ENCODE results near the gene POLR3G.

DNA sequence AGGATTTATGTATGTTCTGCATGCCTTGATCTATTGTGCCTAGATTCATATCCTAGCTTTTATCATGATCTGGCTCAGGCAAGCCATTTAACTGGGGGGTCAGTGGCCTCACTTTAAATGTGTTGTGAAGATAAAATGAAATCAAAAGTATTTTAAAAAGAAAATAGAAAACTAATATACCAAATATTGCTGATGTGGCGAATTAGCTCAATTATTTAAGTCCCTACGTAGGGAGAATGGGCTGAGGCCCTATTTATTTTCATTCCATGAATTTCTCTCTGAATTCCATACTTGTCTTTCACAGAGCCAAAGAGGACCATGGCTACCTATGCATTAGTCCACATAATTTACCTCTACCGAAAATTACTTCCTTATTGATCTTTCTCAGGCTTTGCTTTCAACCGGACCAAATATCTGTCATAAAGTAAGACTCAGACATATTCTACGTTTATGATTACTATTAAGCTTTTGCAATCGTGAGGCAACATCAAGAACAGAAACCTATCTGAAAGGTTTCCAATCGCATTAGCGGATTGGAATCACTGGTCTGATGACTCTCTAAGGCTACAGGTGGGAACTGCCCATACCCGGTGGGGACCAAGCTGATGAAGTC lies 1.8 kb upstream of the POLR3G start:
- TF ChIP-seq POLR2A (IDR thresholded peaks at IDR 0.05): no peak
- TF ChIP-seq, protein P1, sequence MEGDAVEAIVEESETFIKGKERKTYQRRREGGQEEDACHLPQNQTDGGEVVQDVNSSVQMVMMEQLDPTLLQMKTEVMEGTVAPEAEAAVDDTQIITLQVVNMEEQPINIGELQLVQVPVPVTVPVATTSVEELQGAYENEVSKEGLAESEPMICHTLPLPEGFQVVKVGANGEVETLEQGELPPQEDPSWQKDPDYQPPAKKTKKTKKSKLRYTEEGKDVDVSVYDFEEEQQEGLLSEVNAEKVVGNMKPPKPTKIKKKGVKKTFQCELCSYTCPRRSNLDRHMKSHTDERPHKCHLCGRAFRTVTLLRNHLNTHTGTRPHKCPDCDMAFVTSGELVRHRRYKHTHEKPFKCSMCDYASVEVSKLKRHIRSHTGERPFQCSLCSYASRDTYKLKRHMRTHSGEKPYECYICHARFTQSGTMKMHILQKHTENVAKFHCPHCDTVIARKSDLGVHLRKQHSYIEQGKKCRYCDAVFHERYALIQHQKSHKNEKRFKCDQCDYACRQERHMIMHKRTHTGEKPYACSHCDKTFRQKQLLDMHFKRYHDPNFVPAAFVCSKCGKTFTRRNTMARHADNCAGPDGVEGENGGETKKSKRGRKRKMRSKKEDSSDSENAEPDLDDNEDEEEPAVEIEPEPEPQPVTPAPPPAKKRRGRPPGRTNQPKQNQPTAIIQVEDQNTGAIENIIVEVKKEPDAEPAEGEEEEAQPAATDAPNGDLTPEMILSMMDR (IDR thresholded peaks at IDR 0.05): no peak
